ENCODE measurements around the gene HAUS2. TPM values are rescaled to one million over a fixed set of nuclear protein-coding genes. Genes with fewer than 3 reads are reported as not detected.

The HAUS2 gene
- total RNA-seq, 2 experiments from 2014 or later: 54.0 to 55.1 TPM

- DNase-seq: no peak
- H3K36me3 Mint-ChIP-seq: no peaks in the 10 kb centered on the region
- H3K27me3 Mint-ChIP-seq: no peaks in the 10 kb centered on the region
- H3K9me3 Mint-ChIP-seq: no peaks in the 10 kb centered on the region
- no peak overlapping the region for H3K4me3 Mint-ChIP-seq
- H3K27ac Mint-ChIP-seq: no peak overlapping the region
- H3K4me1 Mint-ChIP-seq: peaks cover 19% of the 10 kb centered on the region
These were observed 63.8 kb downstream of the HAUS2 start for GRCh38 chr15:42612367-42612912.

DNA sequence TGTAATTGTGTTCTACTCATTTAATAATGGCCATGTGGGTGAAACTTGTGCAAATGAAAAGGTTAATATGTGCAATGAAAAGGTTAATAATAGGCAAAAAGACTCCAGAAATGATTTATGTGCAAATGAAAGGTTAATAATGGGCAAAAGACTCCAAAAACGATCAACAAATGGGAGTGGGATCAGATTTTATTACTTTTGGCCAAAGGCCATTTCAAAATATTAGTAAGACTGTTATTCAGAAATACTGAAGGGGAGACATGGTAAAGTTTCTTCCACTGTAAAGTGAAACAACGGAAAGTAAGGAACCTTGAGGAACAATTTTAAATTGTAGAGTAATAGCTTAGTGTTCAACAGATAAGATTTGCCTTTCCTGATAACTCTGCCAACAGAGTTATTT is 67.5 kb downstream of the HAUS2 start:
- Mint-ChIP-seq H3K27ac (no peak overlapping the region), H3K4me1 (peaks cover 2% of the 10 kb centered on the region)
- no peak for DNase-seq

More for the DNA sequence above, 67.5 kb downstream of the HAUS2 start:
- no peaks in the 10 kb centered on the region for H3K9me3 Mint-ChIP-seq
- H3K36me3 Mint-ChIP-seq: no peaks in the 10 kb centered on the region
- no peaks in the 10 kb centered on the region for H3K27me3 Mint-ChIP-seq
- H3K4me3 Mint-ChIP-seq: no peak overlapping the region

Other genes starting within 250 kb of the HAUS2 start
- gene CAPN3, start 189.3 kb upstream of the HAUS2 start, total RNA-seq: 1 to 10 TPM; 1.4 to 1.8 TPM
- 10 to 100 TPM; 53.1 to 55.8 TPM for gene ZNF106, start 57.7 kb upstream of the HAUS2 start, total RNA-seq
- 10 to 100 TPM; 37.6 to 42.3 TPM for gene SNAP23, start 53.2 kb upstream of the HAUS2 start, total RNA-seq
- 10 to 100 TPM; 17.0 to 19.1 TPM for gene LRRC57, start within 50 bp of the HAUS2 start, total RNA-seq
- gene STARD9, start 26.8 kb downstream of the HAUS2 start, total RNA-seq: 1 to 10 TPM; 4.2 to 4.4 TPM
- gene CDAN1, start 188.3 kb downstream of the HAUS2 start, total RNA-seq: 10 to 100 TPM; 14.3 to 17.9 TPM